HG03103 (cell line): Measurements from ENCODE around the gene ASIC4.

ENCODE experiments used
- ATAC-seq: cut with Tn5 transposase; IDR thresholded peaks from one replicate; pipeline ENCODE4 v1.9.1; 2021; ENCODE audit warnings: low read depth; ENCODE audit not compliant: unreplicated experiment

The ASIC4 gene

DNA sequence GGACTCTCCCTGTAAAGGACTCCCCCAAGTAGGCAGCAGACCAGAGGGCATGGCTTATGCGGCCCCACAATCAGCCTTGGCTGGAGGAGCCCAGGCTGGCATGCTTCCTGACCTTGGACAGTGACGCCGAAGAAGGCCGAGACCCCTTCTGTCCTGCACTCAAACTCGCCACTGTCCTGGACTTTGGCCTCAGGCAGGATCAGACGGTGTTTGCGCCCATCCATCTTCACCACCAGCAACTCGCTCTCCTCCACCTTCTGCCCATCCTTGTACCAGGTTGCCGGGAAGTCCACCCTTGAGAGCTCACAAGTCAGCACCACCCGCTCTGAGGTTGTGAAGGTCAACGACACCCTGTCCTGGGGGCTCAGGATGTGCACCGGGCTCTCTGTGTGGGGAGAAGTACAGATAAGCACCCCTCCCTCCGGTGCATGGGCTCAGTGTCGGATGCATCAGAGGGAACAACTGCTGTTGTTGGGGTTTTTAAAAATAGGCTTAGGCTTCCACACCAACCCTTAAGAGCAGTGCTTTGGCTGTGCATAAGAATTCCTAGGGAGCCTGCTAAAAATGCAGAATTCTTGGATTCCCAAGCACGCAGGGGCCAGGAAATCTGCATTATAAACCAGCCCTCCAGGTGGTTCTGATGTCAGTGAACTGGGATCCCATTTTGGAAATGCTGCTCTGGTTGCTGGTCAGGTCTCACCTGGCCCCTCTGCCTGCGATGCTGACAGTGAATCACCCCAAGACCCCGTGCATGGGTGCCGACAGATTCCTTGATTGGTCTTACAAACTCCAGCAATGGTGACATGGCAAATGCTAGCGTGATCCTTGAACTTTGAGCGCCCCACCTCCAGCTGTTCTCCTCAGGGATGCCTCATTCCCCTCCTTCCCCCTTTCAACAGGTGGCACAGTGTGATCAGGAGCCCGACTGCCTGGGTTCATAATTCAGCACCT is 51.1 kb downstream of the ASIC4 start:
- no peak for ATAC-seq

DNA sequence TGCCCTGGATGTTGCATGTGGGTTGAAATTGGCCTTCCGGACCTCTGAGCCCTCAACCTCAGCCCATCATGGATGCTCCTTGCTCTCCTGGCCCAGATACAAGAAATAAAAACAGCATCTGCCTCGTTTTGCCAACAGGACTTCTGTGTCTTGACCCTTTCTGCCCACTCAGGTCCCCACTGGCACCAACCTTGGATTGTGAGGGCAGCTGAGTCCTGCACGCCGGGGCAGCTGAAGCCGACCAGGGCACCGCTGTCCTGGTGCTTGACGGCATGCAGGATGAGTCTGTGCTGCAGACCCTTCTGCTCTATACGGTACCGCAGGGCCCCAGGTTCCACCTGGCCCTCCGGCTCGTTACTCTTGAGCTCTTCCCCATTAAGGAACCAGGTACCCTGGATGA is 52.4 kb downstream of the ASIC4 start:
- no peak for ATAC-seq

DNA sequence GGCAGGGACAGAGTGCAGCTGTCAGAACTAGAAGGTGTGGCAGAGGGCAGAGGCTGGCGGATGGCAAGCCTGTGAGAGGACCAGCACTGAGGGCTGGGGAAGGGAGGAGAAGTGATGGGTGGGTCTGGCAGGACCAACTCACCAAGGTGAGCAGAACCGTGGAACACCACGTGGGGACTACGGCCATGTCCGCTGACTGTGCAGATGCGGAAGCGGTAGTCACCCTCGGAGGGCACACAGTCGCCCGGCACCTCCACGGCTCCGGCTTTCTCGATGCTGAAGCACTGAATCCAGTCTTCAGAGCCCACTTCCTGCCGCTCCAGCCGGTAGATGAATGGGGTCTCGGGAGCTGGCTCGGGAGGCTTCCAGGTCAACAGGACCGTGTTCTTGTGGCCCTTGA is 52.8 kb downstream of the ASIC4 start:
- ATAC-seq: no peak

DNA sequence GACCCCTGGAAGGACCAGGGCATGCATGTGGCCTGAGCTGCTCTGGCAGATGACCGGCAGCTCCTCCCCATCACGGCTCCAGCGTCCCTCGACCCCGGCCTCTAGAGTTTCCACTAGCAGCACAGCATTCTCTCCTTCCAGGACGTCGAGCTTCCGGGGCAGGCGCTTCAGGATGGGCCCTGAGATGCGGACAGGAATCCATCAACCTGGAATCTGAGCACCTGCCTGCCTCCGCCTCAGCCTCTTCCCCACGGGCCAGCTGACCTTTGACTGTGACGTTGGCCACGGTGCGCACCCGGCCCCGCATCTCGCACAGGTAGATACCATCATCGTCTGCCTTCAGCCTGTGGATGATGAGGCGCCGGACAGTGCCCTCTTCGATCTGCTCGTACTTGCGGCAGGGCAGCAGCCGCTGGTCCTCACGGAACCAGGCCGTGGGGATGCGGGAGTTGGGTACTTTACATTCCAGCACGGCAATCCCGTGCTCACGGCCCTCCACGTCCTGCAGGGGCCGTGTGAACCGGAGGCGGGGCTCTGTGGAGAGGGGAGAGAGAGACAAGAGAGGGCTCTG is 53.6 kb downstream of the ASIC4 start:
- ATAC-seq: no peak

DNA sequence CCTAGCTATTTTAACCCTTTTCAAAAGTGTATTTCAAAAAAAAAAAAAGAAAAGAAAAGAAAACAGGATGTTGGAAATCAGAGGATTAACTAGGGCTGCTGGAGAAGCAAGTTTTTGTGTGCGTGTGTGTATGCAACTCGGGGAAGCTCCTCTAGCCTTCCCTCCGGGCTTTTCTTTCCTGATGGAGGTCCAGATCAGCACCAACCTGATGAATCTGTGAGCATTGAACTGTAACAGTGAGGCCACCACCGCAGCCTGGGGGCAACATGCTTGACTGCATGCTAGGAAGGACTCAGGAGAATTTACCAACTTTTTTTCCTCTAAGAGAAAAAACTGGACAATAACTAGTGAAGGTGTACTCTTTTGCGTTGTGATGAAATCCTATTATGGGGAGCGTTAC is 54.8 kb downstream of the ASIC4 start:
- no peak for ATAC-seq

DNA sequence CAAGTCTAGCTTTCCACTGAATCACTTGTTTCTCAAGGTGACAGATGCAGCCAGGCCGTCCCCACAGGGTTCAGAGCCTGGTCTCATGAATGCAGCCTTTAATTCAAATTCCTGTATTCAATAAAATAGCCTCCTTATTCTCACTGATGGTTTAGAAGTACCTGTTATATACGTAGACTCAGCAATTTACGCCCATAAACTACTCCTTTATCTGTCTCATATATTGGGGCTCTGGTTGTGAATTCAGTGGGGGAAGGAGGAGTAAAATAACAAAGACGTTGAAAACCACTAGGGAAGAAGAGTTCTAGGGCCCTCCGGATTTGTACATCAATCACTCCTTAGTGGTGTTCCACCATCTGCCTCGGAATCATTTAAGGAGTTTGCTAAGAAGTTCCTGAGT is 55.4 kb downstream of the ASIC4 start:
- no peak for ATAC-seq

DNA sequence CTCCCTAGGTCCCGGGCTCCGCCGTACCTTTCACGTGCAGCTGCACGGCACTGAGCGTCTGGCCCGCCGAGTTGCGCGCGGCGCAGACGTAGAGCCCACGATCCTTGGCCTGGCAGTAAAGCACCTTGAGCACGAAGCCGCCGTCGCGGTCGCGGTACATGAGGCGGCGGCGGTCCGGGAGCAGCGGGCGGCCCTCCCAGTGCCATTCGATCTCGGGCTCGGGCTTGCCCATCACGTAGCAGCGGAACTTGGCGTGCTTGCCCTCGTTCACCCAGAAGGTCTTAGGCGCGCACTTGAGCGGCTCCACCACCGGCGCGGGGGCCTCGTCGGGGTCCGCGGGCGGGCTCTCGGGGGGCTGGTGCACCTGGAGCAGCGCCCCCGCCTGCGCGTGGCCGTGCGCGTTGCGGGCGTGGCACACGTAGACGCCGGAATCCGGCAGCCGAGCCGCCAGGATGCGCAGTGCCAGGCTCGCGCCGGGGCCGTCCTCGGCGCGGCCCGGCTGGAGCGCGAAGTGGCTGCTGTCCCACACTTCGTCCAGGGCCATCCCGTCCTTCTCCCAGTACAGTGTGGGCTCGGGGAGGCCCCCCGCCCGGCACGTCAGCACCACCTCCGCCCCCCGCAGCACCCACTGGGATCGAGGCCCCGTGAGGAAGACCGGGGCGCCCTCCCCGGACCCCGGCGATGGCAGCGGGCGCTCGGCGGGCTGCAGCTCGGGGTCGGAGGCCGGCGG is 56.1 kb downstream of the ASIC4 start:
- ATAC-seq: no peak

DNA sequence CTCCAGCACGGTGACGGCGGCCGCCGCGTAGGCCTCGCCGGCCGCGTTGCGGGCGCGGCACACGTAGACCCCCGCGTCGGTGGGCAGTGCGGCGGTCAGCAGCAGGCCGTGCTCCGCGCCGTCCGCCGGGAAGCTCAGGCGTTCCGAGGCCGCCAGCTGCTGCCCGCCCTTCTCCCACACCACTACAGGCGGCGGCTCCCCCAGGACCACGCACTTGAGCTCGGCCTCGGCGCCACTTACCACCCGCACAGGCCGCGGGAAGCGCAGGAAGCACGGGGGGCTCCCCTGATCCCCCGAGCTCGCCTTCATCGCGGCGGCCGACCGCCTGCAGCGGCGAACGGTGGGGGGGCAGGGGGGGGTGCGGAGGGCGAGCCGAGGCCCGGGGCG is 56.6 kb downstream of the ASIC4 start:
- ATAC-seq: no peak

DNA sequence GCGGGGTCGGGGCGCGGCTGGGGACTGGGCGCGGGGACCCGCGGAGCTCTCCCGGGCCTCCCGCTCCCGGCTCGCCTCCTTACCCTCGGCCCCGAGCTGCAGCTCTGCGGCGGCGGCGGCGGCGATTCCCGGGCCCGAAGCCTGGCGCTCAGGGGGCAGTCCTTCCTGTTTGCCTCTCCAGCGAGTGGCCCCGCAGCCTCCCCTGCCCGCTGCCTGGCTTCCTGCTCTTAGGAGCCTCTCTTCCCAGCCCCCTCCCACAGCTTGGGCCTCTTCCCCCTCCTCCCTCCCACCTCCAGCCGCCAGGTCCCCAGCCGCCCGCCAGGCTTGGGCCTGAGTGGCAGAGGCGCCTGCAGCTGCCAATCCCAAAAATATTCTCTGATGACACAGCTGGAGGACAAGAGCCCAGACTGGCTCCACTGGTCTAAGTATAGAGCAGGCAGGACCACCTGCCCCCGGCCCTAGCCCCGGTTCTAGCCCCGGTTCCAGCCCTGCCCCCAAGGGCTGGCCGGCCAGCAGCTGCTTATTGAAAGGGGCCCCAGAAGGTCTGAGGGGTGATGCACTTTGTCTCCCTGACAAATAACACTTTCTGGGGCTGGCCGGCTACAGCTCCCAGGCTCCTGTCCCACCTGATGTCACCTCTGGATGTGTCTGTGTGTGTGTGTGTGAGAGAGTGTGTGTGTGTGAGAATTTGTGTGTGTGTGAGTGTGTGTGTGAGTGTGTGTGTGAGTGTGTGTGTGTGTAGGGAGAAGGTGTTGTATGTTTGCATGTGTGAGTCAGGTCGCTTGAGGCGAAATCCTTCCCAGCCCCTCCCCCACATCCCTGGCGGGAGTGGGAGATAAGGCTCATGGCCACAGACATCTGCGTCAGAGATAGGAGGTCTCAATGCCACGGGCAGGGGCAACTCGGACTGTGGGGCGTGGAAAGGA is 57.3 kb downstream of the ASIC4 start, which contains the start of gene OBSL1:
TSS of gene OBSL1 (minus strand) at position 229 of the 926 bp plus-strand sequence. CDS start 307 bp downstream, outside the sequence.
- ATAC-seq: no peak

DNA sequence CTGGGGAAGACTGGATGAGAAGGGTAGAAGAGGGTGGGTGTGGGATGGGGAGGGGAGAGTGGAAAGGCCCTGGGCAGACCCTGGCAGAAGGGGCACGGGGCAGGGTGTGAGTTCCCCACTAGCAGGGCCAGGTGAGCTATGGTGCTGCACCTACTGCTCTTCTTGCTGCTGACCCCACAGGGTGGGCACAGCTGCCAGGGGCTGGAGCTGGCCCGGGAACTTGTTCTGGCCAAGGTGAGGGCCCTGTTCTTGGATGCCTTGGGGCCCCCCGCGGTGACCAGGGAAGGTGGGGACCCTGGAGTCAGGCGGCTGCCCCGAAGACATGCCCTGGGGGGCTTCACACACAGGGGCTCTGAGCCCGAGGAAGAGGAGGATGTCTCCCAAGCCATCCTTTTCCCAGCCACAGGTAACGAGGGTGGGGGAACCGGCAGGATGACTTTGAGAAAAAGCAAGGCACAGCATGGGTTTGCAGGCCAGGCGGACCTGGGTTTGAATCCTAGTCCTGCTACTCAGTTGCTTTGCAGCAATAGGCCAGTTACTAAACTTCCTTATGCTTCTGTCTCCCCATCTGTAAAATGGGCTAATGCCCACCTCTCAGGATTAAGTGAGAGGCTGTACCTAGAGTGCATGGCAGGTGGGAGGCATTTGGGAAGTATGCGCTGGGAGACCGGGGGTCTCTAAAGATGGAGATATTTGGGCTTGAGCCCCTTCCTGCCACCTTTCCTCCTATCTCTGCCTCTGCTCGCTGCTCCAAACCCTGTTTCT is 58.1 kb downstream of the ASIC4 start, which contains the start of gene INHA:
TSS of gene INHA (plus strand) at position 74 of the 765 bp plus-strand sequence. CDS start at position 139, 65 bp downstream.
- no peak for ATAC-seq

DNA sequence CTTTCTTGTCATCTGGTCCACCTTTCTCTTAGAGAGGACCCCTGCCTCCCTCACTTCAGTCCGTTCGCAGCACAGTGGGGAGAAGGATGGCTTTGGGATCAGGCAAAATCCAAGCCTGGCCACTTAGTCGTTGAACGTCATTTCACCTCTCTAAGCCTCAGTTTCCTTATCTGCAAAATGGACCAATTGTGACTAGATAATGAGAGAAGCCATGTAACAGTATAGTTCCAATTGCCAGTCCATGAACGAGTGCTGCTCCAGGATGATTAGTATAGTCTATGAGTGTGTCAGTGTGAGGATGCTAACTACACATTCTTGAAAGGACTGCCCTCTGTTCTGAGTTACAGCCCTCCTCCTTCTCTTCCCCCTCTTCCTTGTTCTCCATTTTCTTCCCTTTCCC is 58.9 kb downstream of the ASIC4 start:
- ATAC-seq: no peak

DNA sequence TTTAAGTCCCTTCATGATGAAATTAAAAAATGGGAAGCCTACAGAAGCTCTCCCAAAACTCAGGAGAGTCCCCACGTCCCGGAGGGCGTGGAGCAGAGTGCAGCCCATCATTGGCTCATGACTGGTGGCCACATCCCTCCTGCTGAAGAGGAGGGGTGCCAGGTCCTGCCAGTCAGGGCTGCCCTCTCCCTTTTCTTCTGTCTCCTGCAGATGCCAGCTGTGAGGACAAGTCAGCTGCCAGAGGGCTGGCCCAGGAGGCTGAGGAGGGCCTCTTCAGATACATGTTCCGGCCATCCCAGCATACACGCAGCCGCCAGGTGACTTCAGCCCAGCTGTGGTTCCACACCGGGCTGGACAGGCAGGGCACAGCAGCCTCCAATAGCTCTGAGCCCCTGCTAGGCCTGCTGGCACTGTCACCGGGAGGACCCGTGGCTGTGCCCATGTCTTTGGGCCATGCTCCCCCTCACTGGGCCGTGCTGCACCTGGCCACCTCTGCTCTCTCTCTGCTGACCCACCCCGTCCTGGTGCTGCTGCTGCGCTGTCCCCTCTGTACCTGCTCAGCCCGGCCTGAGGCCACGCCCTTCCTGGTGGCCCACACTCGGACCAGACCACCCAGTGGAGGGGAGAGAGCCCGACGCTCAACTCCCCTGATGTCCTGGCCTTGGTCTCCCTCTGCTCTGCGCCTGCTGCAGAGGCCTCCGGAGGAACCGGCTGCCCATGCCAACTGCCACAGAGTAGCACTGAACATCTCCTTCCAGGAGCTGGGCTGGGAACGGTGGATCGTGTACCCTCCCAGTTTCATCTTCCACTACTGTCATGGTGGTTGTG is 60.4 kb downstream of the ASIC4 start:
- ATAC-seq: no peak

DNA sequence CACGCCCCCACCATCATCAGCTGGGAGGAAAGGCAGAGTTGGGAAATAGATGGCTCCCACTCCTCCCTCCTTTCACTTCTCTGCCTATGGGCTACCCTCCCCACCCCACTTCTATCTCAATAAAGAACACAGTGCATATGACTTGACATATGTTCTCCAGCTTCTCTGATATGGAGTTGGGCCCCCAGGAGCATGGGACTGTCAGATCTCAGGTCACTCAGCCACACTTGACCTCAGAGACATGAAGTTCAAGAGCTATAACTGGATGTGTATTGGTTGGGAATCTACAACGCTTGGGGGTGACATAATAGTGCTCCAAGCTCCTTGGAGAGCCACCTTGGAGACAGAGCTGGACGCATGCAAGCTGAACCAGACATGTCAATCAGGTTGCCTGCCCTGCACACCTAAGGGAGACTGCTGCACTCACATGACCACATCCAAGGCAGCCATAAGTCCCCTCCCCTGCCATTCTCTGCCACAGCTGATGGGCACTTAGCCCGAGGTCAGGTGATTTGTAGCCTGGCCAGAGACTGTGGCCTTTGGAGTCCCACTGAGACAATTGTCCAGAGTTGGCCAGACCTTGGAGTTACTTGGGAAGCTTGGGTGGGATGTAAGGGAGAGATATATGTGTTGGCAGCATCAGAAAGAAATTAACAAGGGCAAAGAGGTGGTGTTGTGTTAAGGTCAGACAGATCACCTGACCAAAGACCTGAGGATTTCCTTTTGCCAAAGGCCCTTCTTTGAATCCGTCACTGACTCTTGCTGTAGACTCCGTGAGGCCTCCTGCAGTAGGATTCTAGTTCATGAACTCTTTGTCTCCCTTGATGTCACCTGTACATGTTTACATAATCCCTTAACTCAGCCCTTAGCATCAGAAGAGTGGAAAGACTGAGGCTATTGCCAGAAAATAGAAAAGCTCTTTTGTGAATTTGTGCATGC is 61.6 kb downstream of the ASIC4 start:
- no peak for ATAC-seq

DNA sequence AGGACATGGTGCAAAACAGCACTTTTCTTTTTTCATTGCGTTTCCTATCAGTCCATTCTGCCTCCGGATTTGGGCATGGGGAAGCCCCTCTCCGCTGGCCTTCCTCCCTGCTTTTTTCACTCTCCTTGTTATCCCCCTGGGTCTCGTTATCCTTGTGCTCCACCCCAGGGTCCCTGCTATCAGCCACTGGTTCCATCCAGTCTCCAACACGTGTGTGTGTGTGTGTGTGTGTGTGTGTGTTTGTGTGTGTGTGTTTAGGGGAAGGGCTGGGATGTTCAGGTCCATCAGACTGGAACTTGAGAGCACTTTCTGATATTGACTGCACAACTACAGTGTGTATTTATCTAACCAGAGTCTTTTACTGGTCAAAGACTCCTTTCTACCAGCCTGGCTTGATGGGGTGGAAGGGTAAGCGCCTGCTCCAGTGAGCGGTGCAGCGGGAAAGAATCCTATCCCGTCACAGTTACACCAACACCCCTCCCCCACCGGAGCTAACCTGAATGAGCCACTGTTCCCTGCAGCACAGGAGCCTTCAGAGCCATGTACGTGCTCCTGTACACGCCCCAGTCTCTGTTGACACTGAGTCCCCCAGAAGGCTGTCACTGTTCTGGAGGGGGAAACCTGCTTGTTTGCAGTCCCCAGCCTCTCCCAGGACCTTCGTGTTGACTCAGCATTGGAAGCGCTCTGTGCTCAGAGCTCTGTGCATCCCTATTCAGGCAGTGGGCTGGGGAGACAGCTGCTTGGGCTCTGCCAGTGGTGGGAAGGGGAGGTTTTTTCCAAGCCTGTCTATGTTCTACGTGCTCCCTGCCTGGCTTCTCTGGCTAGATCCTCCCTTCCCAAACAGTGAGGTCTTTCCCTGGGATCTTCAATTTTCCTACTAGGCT is 62.5 kb downstream of the ASIC4 start:
- no peak for ATAC-seq

DNA sequence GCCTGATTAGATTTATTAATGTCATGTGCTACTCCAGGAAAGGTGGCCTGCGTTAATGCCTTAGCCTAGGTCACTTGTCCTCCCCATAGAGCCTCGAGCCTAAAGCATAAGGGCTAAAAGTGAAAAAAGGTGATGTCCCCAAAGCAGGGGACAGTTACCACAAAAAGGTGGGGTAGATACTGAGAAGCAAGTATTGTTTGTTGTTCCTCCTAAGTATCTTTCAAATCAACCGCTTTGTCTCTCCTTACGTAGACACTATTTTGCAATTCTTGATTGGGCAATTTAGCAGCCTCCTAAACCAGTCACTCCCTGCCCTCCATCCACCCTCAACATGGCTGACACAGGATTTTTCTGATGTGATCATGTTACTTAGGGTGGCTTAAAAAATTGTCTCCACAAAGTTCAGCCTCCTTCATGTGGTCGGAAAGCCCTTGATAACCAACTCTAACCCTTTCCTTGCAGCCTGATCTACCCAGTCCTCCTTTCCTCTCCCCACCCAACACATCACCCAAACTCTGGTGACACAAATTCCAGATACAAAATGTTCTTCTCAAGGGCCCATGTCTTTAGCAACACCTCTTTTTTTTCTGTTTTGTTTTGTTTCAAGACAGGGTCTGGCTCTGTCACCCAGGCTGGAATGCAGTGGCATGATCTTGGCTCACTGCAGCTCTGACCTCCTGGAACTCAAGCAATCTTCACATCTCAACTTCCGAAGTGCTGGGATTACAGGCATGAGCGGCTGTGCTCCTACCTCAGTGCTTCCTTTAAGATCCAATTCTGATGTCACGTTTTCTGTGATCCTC is 64.7 kb downstream of the ASIC4 start:
- ATAC-seq: no peak

DNA sequence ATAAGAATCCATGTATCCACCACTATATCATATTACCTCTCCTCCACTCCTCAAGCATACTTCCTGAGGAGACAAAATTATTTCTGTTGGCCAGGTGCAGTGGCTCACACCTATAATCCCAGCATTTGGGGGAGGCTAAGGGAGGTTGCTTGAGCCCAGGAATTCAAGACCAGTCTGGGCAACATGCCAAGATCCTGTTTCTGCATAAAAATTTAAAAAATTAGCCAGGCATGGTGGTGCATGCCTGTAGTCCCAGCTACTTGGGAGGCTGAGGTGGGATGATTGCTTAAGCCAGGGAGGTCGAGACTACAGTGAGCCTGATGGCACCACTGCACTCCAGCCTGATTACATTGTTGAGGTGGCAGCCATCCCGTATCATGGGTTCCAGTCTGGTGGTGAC is 67.1 kb downstream of the ASIC4 start:
- no peak for ATAC-seq
